SH-SY5Y (cell line): ENCODE data around the gene COL26A1.

Experiments
- GATA2 ChIP-seq: IDR thresholded peaks from 2 replicates; pipeline ENCODE4 v1.6.1; 2011; ENCODE audit warnings: mild to moderate bottlenecking, low read depth, low read length
- GATA3 ChIP-seq: IDR thresholded peaks from 2 replicates; pipeline ENCODE4 v1.6.1; 2011; ENCODE audit warnings: low read depth, mild to moderate bottlenecking, low read length, moderate library complexity

GRCh38 chr7:101386177-101386557 is 23.5 kb downstream of the COL26A1 start:
- TF ChIP-seq GATA2 (no peak), GATA3 (no peak)
